ENCODE results near the gene SUPT20HL1.
"Not testable (repeated sequence)": the region's sequence is repeated elsewhere in the genome, so short reads cannot be mapped to it uniquely, and the experiment has no call there.

The SUPT20HL1 gene

DNA sequence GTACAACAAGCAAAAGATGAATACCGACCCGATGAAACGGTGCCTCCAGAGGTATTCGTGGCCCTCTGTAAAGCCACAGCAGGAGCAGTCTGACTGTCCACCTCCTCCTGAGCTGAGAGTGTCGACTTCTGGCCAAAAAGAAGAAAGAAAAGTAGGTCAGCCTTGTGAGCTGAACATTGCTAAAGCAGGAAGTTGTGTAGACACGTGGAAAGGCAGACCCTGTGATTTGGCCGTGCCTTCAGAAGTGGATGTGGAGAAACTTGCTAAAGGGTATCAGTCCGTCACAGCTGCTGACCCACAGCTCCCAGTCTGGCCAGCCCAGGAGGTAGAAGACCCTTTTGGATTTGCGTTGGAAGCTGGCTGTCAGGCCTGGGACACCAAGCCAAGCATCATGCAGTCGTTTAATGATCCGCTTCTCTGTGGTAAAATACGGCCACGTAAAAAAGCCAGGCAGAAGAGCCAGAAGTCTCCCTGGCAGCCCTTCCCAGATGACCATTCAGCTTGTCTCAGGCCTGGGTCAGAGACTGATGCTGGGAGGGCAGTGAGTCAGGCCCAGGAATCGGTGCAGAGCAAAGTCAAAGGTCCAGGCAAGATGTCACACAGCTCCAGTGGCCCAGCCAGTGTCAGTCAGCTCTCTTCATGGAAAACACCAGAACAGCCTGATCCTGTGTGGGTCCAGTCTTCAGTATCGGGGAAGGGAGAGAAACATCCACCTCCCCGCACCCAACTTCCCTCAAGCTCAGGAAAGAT is 3.2 kb downstream of the SUPT20HL1 start:
- not testable (repeated sequence) for DNase-seq

DNA sequence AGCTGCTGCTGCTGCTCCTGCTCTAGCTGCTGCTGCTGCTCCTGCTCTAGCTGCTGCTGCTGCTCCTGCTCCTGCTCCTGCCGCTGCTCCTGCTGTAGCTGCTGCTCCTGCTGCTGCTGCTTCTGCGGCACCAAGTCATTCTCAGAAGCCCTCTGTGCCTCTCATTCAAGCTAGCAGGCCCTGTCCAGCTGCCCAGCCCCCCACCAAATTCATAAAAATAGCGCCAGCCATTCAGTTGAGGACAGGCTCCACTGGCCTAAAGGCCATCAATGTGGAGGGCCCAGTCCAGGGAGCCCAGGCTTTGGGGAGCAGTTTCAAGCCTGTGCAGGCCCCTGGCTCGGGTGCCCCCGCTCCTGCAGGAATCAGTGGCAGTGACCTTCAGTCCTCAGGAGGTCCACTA is 3.9 kb downstream of the SUPT20HL1 start:
- DNase-seq: no peak

DNA sequence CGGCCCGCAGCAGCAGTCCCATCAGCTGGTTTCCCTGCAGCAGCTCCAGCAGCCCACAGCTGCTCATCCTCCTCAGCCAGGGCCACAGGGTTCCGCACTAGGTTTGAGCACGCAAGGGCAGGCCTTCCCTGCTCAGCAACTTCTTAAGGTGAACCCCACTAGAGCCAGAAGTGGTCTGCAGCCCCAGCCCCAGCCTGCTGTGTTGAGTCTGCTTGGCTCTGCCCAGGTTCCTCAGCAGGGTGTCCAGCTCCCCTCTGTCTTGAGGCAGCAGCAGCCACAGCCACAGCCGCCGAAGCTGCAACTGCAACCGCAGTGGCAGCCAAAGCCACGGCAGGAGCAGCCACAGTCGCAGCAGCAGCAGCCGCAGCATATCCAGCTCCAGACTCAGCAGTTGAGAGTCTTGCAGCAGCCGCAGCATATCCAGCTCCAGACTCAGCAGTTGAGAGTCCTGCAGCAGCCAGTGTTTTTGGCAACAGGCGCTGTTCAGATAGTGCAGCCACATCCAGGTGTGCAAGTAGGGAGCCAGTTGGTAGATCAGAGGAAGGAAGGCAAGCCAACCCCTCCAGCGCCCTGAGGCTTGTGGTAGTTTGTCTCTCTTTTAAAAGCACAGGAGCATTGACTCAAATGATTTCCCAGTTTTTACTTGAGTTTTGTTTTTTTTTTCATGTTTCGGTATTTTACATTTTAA is 4.6 kb downstream of the SUPT20HL1 start:
- no peak for DNase-seq

GRCh38 chrX:24366762-24367400 is 6.4 kb downstream of the SUPT20HL1 start:
- DNase-seq: peak; percentile 7

GRCh38 chrX:24369816-24370215 is 9.4 kb downstream of the SUPT20HL1 start:
- no peak for DNase-seq

GRCh38 chrX:24371391-24371972 is 11.0 kb downstream of the SUPT20HL1 start:
- DNase-seq: peak; percentile 47

DNA sequence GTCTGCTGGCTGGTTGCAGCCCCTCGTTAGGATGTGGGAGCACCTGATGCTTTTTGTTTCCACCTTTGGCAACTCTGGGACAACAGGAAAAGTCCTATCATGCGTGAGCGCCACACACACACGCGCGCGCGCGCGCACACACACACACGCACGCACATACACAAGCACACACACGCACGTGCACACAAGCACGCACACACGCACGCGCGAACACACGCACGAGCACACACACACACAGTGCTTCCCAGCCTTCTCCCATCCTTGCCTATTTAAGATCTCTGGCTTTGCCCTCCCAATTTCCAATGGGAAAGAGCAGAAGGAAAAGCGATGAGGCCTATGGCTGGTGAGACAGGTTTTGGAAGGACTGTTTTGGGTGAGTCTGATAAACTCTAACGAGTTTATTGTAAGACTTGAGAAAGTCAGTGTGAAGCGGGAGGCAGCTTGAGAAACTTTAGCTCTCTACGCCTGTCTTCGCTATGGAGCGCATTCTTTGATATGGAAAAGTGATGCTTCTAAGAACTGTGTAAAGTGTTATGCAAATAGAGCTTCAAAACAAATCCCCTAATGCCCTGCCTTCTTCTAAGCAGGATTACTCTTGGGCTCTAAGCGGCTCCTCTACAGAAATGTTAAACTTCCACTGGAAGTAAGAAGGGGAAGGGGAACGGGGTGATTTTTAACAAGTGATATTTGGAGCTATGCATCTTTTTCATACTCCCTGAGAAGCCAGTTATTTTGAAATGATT is 11.8 kb downstream of the SUPT20HL1 start:
- no peak for DNase-seq

- no peak for DNase-seq
Measured at GRCh38 chrX:24375600-24376131, 15.2 kb downstream of the SUPT20HL1 start.

DNA sequence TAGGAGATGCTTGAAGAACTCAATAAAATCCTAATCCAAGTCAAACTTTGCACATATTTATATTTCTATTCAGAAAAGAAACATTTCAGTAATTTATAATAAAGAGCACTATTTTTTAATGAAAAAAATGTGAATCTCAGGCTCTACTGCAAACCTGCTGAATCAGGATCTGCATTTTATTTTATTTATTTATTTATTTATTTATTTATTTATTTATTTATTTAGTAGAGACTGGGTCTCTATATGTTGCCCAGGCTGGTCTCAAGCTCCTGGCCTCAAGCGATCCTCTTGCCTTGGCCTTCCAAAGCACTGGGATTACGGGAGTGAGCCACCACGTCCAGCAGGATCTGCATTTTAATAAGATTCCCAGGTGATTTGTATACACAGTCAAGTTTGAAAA is 16.0 kb downstream of the SUPT20HL1 start:
- DNase-seq: no peak

DNA sequence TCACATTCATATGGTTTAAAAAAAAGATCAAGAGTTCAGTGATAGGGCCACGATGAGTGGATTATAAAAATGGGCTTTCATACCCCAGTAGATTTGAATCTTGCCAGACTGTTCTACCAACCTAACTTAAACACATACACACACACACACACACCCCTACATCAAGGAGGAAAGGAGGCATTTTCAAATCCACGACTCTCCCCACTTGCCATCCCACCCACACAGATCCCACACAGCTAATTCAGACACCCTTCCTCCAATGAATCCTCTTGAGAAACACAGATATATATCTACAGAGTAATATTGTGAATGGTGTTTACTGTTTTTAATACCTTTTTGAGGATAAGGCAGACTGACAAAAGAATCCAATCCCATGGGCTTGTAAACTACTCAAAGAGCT is 16.8 kb downstream of the SUPT20HL1 start:
- no peak for DNase-seq

DNA sequence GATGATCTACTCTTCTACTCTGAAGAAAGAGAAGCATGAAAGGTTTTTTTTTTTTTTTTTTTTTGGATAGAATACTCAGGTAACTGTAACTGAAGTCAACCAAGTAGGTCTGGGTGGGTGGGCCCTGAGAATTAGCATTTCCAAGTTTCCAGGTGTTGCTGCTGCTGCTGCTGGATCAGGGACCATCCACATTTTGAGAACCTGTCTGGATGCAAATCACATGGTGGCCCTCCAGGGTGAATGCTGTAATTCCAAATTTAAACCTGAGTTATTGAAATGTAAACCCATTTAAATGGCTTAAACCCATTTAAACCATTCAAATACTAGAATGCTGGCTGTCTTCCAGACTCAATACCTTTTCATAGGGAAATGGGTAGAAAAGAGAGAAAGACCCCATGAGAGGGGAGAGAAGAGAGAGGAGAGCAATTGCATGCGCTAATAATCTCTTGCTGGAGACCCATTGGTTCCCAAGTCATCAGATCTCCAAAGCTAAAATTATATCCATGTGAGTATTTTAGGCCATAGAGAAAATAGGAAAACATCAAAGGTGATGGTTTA is 17.6 kb downstream of the SUPT20HL1 start:
- DNase-seq: no peak

DNA sequence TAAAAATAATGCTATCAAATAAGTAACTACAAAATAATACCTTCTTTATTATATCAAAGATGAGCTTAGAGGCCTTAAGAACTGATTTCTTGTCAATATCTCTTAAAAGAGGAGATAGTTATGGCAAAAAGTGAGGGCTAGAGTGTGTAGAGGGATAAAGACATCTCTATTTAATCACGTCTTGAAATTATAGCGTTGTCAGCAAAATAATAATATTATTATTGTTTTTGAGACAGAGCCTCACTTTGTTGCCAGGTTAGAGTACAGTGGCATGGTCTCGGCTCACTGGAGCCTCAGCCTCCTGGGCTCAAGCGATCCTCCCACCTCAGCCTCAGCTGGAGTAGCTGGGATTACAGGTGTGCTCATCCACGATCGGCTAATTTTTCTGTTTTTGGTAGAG is 18.3 kb downstream of the SUPT20HL1 start:
- no peak for DNase-seq

DNA sequence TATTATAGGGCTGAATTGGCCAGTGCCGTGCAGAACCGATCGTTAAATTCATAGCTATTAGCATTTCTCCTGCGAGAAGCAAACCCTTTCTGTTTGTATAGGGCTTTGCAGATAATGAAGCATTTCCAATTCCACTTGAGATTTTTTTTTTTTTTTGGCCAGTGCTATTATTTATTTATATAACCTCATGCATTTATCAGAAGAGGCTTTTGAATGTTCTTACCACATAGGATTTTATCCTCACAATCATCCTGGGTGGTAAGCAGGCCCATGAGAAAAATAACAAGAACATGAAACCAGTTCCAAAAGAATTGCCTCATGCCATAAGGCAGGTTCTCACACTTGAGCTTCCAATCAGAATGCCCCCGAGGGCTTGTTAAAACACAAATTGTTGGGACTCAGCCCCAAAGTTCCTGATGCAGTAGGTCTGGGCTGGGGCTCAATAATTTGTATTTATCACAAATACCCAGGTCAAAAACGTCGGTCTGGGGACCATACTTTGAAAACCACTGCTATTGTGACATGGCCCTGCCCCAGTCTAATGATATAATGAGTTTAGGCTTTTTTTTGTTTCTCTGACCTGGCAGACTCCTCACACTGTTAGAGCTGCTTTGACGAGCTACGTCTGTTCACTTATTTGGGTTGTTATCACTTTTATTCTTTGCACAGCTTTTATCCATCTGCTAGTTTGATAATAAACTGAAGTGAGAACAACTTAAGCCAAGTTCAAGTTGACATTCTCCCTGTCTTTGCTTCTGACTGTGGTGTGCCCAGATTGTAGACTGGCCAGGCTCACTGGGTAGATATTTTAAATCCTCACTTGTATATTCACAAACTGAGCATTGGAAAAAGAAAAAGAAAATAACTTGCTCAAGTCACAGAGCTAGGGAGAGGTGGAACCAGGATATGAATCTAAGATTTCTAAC is 20.1 kb downstream of the SUPT20HL1 start:
- DNase-seq: no peak

DNA sequence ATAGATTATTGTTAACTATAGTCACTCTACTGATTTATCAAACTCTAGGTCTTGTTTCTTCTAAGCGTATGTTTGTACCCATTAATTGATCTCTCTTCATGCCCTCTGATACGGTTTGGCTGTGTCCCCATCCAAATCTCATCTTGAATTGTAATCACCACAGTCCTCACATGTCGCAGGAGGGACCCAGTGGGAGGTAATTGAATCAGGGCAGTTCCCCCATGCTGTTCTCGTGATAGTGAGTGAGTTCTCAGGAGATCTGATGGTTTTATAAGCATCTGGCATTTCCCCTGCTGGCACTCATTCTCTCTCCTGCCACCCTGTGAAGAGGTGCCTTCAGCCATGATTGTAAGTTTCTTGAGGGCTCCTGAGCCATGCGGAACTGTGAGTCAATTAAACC is 21.9 kb downstream of the SUPT20HL1 start:
- DNase-seq: not testable (repeated sequence)

DNA sequence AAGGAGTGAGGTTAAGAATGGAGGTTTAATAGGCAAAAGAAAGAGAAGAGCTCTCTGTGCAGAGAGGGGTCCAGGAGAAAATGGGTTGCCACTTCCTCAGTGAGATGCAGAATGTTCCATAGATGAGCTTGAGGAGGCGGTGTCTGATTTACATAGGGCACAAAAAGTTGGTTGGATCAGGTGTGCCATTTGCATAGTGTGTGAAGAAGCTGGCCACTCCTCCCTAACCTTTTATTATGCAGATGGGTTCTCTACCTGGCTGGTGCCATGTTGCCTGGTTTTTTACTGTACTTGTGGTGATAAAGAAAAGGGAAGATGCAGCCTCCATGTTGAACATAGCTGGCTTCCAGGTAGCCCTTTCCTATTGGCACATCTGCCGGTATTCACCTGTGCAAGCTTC is 27.3 kb downstream of the SUPT20HL1 start:
- DNase-seq: no peak

GRCh38 chrX:24391389-24391788 is 30.9 kb downstream of the SUPT20HL1 start:
- DNase-seq: no peak

- no peak for DNase-seq
Measured at GRCh38 chrX:24391843-24392242, 31.4 kb downstream of the SUPT20HL1 start.

GRCh38 chrX:24392709-24393108 is 32.3 kb downstream of the SUPT20HL1 start:
- no peak for DNase-seq

DNA sequence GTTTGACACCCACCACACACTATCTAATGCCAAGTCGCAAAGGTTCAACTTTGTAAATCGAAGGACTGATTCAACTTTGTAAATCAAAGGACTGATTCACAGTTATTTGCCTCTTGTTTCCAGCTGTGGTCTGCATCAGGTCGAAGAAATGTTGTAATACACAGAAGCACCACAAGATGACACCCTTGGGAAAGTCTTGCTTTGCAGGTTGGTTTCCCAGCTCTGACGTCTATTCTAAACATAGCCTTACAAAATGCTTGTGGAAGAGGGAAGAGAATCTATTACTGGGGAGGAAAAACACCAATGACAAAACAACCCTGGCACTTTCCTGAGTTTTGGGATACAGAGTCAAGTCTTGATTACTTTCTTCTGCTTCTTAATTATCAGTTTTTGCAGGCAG is 35.3 kb downstream of the SUPT20HL1 start:
- peak; percentile 57 for DNase-seq

GRCh38 chrX:24396236-24396930 is 35.9 kb downstream of the SUPT20HL1 start:
- peak; percentile 4 for DNase-seq
